Gastrocnemius medialis (tissue), 4 donors: ENCODE measurements around the gene ZBTB4. TPM values are rescaled to one million over a fixed set of nuclear protein-coding genes. Genes with fewer than 3 reads are reported as not detected.
A peak's percentile ranks its signal among the peaks of the same experiment; 100 is the strongest.

Source experiments
- ATAC-seq, 2 donors: fragments of 150-250 bp; one replicate each; pipeline ENCODE4 v1.9.1; 2016
- DNase-seq, 2 donors: peaks; one replicate each; pipeline ENCODE4 v3.0.0-alpha.2; 2019
- H3K27ac ChIP-seq, 4 donors: fragments of 200-600 bp; sonication (generic); 1 replicate in 1 of 4; 2 replicates in 3 of 4; pipeline ENCODE4 v1.5.1; 2016 to 2018; ENCODE audit warnings: mild to moderate bottlenecking in 2 of 4, moderate library complexity in 1 of 4
- H3K27me3 ChIP-seq, 3 donors: fragments of 200-600 bp; sonication (generic) in 2 of 3; 1 replicate in 1 of 3; 2 replicates in 2 of 3; pipeline versions ENCODE4 v1.5.1 to v1.6.0; 2016 to 2019; ENCODE audit warnings: mild to moderate bottlenecking in 1 of 3, moderate library complexity in 1 of 3
- H3K36me3 ChIP-seq, 2 donors: fragments of 200-600 bp; sonication (generic) in 1 of 2; one replicate each; pipeline ENCODE4 v1.5.1; 2017 to 2018
- H3K4me1 ChIP-seq, 2 donors: fragments of 200-600 bp; sonication (generic) in 1 of 2; one replicate each; pipeline ENCODE4 v1.5.1; 2016 to 2017; ENCODE audit warnings: mild to moderate bottlenecking in 2 of 2
- H3K4me3 ChIP-seq, 4 donors: fragments of 200-600 bp; sonication (generic) in 3 of 4; 1 replicate in 1 of 4; 2 replicates in 3 of 4; pipeline ENCODE4 v1.5.1; 2016 to 2019; ENCODE audit warnings: mild to moderate bottlenecking in 2 of 4
- H3K9me3 ChIP-seq, 3 donors: fragments of 200-600 bp; sonication (generic) in 2 of 3; 1 replicate in 1 of 3; 2 replicates in 2 of 3; pipeline ENCODE4 v1.5.1; 2016 to 2019
- CTCF ChIP-seq, 5 experiments: fragments of 450-650 bp in 3 of 5; fragments of 200-600 bp in 2 of 5; sonication (generic) in 2 of 5; IDR thresholded peaks in 4 of 5; conservative IDR thresholded peaks in 1 of 5; 1 replicate in 4 of 5; 2 replicates in 1 of 5; pipeline ENCODE4 v1.5.1; 2016 to 2019; ENCODE audit warnings: antibody characterized with exemption in 5 of 5, mild to moderate bottlenecking in 3 of 5, moderate library complexity in 3 of 5
- POLR2A ChIP-seq, 2 donors: fragments of 450-650 bp; IDR thresholded peaks; one replicate each; pipeline ENCODE4 v1.6.1; 2017; ENCODE audit warnings: antibody characterized with exemption in 2 of 2, mild to moderate bottlenecking in 2 of 2, moderate library complexity in 2 of 2
- in situ Hi-C, 4 donors: fragments of 200-750 bp; cut with MboI; loops; one replicate each; pipeline versions ENCODE4 v1.15.0 to v1.8.0; 2017; ENCODE audit warnings: low sequenced_read_pairs in 4 of 4
- intact Hi-C: fragments of 100-400 bp; cut with DNase I; formaldehyde crosslinking; loops from one replicate; pipeline ENCODE4 v1.15.1; 2023; ENCODE audit warnings: low total_unique reads
- total RNA-seq, 4 donors: library from RNA; depleted of rRNA; stranded (reverse); fragments of >200 nt; gene quantifications; one replicate each; pipeline versions ENCODE4 v1.1.0 to v1.2.3, GENCODE V29; 2016

The ZBTB4 gene, protein sequence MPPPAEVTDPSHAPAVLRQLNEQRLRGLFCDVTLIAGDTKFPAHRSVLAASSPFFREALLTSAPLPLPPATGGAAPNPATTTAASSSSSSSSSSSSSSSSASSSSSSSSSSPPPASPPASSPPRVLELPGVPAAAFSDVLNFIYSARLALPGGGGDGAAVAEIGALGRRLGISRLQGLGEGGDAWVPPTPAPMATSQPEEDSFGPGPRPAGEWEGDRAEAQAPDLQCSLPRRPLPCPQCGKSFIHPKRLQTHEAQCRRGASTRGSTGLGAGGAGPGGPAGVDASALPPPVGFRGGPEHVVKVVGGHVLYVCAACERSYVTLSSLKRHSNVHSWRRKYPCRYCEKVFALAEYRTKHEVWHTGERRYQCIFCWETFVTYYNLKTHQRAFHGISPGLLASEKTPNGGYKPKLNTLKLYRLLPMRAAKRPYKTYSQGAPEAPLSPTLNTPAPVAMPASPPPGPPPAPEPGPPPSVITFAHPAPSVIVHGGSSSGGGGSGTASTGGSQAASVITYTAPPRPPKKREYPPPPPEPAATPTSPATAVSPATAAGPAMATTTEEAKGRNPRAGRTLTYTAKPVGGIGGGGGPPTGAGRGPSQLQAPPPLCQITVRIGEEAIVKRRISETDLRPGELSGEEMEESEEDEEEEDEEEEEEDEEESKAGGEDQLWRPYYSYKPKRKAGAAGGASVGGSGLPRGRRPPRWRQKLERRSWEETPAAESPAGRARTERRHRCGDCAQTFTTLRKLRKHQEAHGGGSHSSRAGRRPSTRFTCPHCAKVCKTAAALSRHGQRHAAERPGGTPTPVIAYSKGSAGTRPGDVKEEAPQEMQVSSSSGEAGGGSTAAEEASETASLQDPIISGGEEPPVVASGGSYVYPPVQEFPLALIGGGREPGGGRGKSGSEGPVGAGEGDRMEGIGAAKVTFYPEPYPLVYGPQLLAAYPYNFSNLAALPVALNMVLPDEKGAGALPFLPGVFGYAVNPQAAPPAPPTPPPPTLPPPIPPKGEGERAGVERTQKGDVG
- 10 to 100 TPM; 24.2 to 43.1 (median 31.2) TPM for total RNA-seq

DNA sequence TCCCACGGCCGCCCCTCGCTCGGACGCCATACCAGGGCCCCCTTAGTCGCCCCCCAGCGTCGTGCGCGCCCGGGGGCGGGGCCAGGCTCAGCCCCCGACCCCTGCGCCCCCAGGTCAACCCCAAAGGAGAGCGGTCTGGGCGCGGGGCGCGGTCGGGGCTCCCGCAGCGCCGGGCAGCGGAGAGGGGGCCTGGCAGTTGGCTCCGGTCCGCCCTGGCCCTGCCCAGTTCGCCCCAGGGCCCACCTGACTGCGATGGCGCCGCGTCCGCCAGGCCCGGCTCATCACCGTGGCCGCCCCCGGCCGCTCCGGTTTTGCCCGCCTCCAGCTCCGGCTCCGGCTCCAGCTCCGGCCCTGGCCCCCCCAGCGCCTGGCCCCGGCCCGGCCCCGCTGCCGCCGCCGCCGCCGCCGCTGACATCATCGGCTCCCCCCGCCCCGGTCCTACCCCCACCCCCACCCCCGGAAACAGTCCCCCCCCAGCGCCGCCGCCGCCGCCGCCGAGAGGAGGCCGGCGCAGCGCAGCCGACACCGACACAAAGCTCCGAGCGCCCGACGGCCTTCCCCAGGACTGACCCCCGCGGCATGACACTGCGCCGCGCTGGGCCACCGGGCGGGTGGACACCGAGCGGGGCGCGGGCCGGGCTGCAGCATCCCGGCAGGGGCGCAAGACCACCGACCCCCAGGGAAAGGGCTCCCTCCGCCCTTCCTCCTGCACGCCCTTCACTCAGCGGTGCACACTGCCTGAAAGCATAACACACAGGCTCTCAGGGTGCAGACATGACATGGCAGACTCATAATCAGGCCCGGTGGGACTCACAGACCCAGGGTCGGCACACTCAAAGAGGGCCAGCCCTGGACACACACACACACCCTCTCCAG is at the start of gene ZBTB4:
Gene ZBTB4, minus strand, starts transcription at position 419 of the 876 bp plus-strand sequence. CDS start 12,830 bp downstream, outside the sequence.
- peaks cover 53 to 71% of the 10 kb centered on the region in 2 donors for H3K4me1 ChIP-seq
- DNase-seq (peak; percentile 32 to 53), ATAC-seq (peak; percentile 5 to 6)
- no peaks in the 10 kb centered on the region for H3K27me3 ChIP-seq
- TF ChIP-seq POLR2A (IDR thresholded peaks at IDR 0.05) (peak; percentile 77 to 85), CTCF (IDR thresholded peaks at IDR 0.05 in 4 of 5, conservative IDR thresholded peaks at IDR 0.05 in 1 of 5) (no peak)
- no peaks in the 10 kb centered on the region for H3K36me3 ChIP-seq
- peak within 1 kb of the TSS; percentile 97 to 100 (median 100) for H3K27ac ChIP-seq
- in situ Hi-C loops, result loop anchor here in 1 of 4 donors (5.0 kb wide), 1 partner anchor 37 kb away; no protein-coding TSS in a partner anchor
- peak within 1 kb of the TSS; percentile 80 to 99 (median 93) for H3K4me3 ChIP-seq
- no peaks in the 10 kb centered on the region for H3K9me3 ChIP-seq
- intact Hi-C loops, result loop anchor here (5.0 to 10.0 kb wide), 2 partner anchors 455 to 827 kb away; partner anchors contain the start of genes BCL6B, C17orf100 and MED31

GRCh38 chr17:7528842-7529241 is 49.4 kb upstream of the ZBTB4 start:
- H3K4me3 ChIP-seq, result no peak overlapping the region
- H3K27ac ChIP-seq, result no peak overlapping the region
- no peak for ATAC-seq
- TF ChIP-seq CTCF (IDR thresholded peaks at IDR 0.05 in 4 of 5, conservative IDR thresholded peaks at IDR 0.05 in 1 of 5) (no peak), POLR2A (IDR thresholded peaks at IDR 0.05) (no peak)
- DNase-seq, result no peak
- intact Hi-C loops (no loop called here), in situ Hi-C loops (loop anchor here in 1 of 4 donors (25.0 kb wide), 1 partner anchor 167 kb away; the partner anchor contains the start of genes KCTD11 and TMEM95)
- H3K4me1 ChIP-seq, result no peaks in the 10 kb centered on the region
- H3K27me3 ChIP-seq, result no peaks in the 10 kb centered on the region
- H3K36me3 ChIP-seq, result no peaks in the 10 kb centered on the region
- H3K9me3 ChIP-seq, result no peaks in the 10 kb centered on the region

GRCh38 chr17:7523033-7523432 is 43.6 kb upstream of the ZBTB4 start:
- no peaks in the 10 kb centered on the region for H3K36me3 ChIP-seq
- no peak overlapping the region for H3K27ac ChIP-seq
- ATAC-seq (no peak), DNase-seq (no peak)
- peak in 2 of 5 experiments; percentile 39 to 47 for TF ChIP-seq CTCF (IDR thresholded peaks at IDR 0.05 in 4 of 5, conservative IDR thresholded peaks at IDR 0.05 in 1 of 5)
- TF ChIP-seq POLR2A (IDR thresholded peaks at IDR 0.05), result no peak
- no peak overlapping the region for H3K4me3 ChIP-seq
- in situ Hi-C loops, result loop anchor here in 2 of 4 donors (25.0 kb wide), 2 partner anchors 161 to 164 kb away; partner anchors contain the start of genes TP53 (in 2 of the 2), WRAP53 (in 2 of the 2), KCTD11 (in 1 of the 2) and TMEM95 (in 1 of the 2)
- H3K9me3 ChIP-seq, result no peaks in the 10 kb centered on the region
- intact Hi-C loops, result no loop called here
- no peaks in the 10 kb centered on the region for H3K27me3 ChIP-seq
- H3K4me1 ChIP-seq, result no peaks in the 10 kb centered on the region
